Mammary epithelial cell (primary cell): ENCODE data around the gene GLIPR1.

Experiments
- EZH2 ChIP-seq: IDR thresholded peaks from 2 replicates; pipeline ENCODE4 v1.6.1; 2012; ENCODE audit warnings: low read length, inconsistent platforms, borderline replicate concordance
- TF ChIP-seq, protein P1 (sequence below), 2 donors: IDR thresholded peaks in 1 of 2; conservative IDR thresholded peaks in 1 of 2; 2 replicates each; pipeline ENCODE4 v1.5.1; 2011 to 2012; ENCODE audit warnings: inconsistent platforms in 2 of 2, low read length in 2 of 2, mild to moderate bottlenecking in 2 of 2, control low read depth in 1 of 2, low read depth in 1 of 2; ENCODE audit not compliant: insufficient read depth in 1 of 2; ENCODE audit errors: extremely low read depth in 1 of 2

DNA sequence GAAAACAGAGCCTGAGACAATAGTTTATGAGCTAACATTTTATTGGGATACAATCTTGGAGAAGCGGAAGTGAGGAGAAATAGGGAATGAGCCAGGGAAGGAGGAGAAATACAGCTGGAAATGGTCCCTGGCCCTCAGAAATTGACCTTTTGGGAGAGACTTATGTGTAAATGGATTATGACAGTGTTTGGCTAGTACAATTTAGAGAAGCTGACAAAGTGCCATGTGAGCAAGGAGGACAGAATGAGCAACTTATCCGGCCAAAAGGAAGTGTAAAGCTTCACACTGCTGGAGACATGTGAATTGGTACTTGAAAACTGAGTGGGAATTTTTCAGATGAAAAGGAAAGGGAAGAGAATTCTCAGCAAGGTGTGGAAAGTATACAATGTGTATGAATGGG, 2.9 kb downstream of the GLIPR1 start:
- TF ChIP-seq, protein P1, sequence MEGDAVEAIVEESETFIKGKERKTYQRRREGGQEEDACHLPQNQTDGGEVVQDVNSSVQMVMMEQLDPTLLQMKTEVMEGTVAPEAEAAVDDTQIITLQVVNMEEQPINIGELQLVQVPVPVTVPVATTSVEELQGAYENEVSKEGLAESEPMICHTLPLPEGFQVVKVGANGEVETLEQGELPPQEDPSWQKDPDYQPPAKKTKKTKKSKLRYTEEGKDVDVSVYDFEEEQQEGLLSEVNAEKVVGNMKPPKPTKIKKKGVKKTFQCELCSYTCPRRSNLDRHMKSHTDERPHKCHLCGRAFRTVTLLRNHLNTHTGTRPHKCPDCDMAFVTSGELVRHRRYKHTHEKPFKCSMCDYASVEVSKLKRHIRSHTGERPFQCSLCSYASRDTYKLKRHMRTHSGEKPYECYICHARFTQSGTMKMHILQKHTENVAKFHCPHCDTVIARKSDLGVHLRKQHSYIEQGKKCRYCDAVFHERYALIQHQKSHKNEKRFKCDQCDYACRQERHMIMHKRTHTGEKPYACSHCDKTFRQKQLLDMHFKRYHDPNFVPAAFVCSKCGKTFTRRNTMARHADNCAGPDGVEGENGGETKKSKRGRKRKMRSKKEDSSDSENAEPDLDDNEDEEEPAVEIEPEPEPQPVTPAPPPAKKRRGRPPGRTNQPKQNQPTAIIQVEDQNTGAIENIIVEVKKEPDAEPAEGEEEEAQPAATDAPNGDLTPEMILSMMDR (conservative IDR thresholded peaks at IDR 0.05 in 1 of 2, IDR thresholded peaks at IDR 0.05 in 1 of 2; ENCODE audit: extremely low read depth in 1 of 2, insufficient read depth in 1 of 2, low read depth in 1 of 2, low read length in 2 of 2), result no peak
- no peak for TF ChIP-seq EZH2
